WERI-Rb-1 (cell line): ENCODE data around the gene C6orf89.
A peak's percentile ranks its signal among the peaks of the same experiment; 100 is the strongest.

Experiments used
- DNase-seq: peaks from one replicate; pipeline ENCODE4 v3.0.0-alpha.2; 2020
- H3K27ac ChIP-seq: fragments of 250-450 bp; sonication (Bioruptor Pico); 2 replicates; pipeline ENCODE4 v1.5.1; 2020; ENCODE audit warnings: mild to moderate bottlenecking, moderate library complexity
- H3K27me3 ChIP-seq: fragments of 250-450 bp; sonication (Bioruptor Pico); 2 replicates; pipeline ENCODE4 v1.5.1; 2021; ENCODE audit warnings: mild to moderate bottlenecking, low read depth, moderate library complexity; ENCODE audit not compliant: insufficient read depth, severe bottlenecking
- H3K36me3 ChIP-seq: fragments of 250-450 bp; sonication (Bioruptor Pico); 2 replicates; pipeline ENCODE4 v1.5.1; 2020; ENCODE audit warnings: mild to moderate bottlenecking, moderate library complexity
- H3K4me3 ChIP-seq: 2 replicates; pipeline ENCODE4 v1.5.1; 2011; ENCODE audit warnings: low read depth, mild to moderate bottlenecking, control low read depth, low read length
- H3K9me3 ChIP-seq: fragments of 250-450 bp; sonication (Bioruptor Pico); 2 replicates; pipeline ENCODE4 v1.5.1; 2021; ENCODE audit warnings: mild to moderate bottlenecking, moderate library complexity; ENCODE audit not compliant: severe bottlenecking
- TF ChIP-seq, protein P1 (sequence below): IDR thresholded peaks from 2 replicates; pipeline ENCODE4 v1.5.1; 2011; ENCODE audit warnings: low read depth, mild to moderate bottlenecking, control low read depth, inconsistent platforms, low read length

C6orf89 gene

DNA sequence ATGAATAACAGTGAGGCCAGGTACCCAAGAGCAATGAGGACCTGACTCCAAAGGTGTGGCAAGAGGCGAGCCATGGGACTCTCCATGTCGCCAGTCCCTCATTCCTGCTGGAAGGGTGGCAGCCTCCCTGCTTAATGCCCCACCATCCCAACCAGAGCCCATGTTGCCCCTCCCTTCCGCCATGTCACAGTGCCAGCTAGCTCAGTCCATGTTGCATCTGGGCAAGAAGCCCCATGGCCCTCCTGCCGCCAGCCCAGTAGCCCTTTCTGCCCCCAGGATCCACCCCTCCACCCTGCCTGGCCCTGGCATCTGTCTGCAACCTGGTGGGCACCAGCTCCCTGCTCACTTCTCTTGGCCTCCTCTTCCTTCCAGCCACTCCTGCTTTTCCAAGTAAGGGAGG, 40.5 kb upstream of the C6orf89 start:
- TF ChIP-seq, protein P1, sequence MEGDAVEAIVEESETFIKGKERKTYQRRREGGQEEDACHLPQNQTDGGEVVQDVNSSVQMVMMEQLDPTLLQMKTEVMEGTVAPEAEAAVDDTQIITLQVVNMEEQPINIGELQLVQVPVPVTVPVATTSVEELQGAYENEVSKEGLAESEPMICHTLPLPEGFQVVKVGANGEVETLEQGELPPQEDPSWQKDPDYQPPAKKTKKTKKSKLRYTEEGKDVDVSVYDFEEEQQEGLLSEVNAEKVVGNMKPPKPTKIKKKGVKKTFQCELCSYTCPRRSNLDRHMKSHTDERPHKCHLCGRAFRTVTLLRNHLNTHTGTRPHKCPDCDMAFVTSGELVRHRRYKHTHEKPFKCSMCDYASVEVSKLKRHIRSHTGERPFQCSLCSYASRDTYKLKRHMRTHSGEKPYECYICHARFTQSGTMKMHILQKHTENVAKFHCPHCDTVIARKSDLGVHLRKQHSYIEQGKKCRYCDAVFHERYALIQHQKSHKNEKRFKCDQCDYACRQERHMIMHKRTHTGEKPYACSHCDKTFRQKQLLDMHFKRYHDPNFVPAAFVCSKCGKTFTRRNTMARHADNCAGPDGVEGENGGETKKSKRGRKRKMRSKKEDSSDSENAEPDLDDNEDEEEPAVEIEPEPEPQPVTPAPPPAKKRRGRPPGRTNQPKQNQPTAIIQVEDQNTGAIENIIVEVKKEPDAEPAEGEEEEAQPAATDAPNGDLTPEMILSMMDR, result no peak
- no peaks in the 10 kb centered on the region for H3K27me3 ChIP-seq
- H3K27ac ChIP-seq, result no peak overlapping the region
- H3K4me3 ChIP-seq, result no peak overlapping the region
- H3K9me3 ChIP-seq, result peaks cover 2% of the 10 kb centered on the region
- no peaks in the 10 kb centered on the region for H3K36me3 ChIP-seq
- DNase-seq, result no peak

DNA sequence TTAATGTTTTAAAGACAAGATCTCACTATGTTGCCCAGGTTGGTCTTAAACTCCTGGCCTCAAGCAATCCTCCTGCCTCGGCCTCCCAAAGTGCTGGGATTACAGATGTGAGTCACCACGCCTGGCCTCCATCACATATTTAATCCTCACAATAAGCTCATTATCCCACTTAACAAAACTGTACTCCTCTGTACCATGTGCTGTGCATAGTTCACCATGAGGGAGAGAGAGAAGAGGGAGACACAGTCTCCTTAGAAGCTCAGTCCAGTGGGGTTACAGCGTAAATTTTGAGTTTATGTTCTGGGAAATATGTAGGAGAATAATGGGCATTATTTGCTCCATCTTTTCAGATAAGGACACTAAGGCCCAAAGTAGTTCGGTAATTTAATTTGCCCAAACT, 38.6 kb upstream of the C6orf89 start:
- Histone ChIP-seq H3K27ac (peak overlapping the region; percentile 82), H3K27me3 (no peaks in the 10 kb centered on the region), H3K4me3 (no peak overlapping the region), H3K9me3 (peaks cover 2% of the 10 kb centered on the region), H3K36me3 (peaks cover 1% of the 10 kb centered on the region)
- peak; percentile 62 for DNase-seq
- TF ChIP-seq, protein P1, result no peak

DNA sequence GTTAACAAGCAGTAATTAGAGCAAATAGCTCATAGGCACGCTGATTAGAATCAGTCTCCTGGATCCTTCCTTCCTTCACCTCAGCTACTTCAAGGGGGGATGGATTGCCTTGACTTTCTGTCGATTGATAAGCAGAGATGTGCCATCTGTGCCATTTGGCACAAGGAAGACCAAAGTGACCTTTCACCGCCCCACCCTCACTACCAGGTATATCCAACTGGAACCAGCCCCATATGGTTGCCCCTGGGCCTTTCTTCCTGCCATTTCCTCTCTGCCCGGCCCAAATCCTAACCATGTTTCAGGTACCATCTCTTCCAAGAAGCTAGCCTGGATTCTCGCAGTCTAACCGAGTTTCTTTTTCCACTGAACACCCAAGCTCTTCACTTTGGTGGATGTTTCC, 37.8 kb upstream of the C6orf89 start:
- Histone ChIP-seq H3K27ac (peak overlapping the region; percentile 82), H3K36me3 (peaks cover 7% of the 10 kb centered on the region), H3K4me3 (no peak overlapping the region), H3K27me3 (no peaks in the 10 kb centered on the region), H3K9me3 (peaks cover 2% of the 10 kb centered on the region)
- TF ChIP-seq, protein P1, result no peak
- no peak for DNase-seq

DNA sequence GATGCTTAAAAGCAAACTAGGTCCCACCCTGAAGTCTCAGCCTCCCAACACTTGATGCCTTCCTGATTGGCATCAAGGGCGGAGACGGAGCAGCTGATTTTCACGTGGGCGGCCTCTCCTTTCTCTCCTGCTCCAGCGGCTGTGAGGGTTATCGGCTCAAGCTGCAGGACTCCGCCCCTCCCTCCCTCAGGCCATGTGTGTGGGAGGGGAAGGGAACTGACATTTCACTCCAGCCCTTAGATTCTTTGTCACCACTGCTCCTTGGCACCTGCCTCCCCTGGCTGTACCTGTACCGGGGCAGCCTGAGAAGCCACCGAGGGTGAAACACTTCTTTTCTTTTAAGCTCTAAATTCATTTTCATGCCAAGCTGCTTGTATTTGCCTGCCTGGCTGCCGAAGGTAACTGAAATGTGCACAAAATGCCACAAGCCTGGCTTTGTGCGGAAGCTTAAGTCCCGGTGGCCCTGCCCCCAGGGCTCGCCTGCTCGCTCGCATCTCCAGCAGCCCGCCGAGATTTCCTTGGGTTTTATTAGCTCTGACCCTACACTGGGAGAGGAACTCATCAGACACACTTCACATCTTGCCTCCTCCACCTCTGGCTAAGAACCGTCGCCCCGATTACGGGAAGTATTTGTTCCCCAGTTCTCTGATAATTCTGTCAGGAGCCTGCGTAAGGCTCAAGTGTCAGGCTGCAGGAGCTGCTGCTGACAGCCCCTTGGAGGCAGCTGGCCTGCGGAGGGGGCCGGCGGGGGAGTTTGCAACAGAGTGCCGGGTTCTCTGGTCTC, 36.9 kb upstream of the C6orf89 start:
- TF ChIP-seq, protein P1, result no peak
- Histone ChIP-seq H3K27ac (peak overlapping the region; percentile 82), H3K36me3 (peaks cover 14% of the 10 kb centered on the region), H3K27me3 (no peaks in the 10 kb centered on the region), H3K4me3 (peak overlapping the region; percentile 62), H3K9me3 (peaks cover 2% of the 10 kb centered on the region)
- peak; percentile 97 for DNase-seq

DNA sequence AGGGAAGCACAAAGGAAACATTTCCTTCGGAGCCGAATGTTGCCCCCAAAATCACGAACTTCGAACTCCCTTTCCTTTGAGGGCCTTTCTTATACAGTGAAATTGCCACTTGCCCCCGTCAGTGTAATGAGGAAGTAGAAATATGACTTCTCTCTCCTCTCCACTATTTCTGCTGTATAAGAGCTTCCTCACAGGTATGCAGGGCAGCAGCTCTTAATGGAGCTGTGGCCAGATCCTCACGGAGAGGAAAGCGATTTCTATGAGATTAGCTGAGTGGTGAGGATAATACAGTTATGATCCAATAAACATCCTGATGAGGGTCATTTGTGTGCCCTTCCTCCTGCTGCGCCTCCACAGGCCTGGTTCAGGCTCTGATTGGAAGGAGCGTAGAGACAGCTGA, 35.7 kb upstream of the C6orf89 start:
- Histone ChIP-seq H3K27ac (no peak overlapping the region), H3K9me3 (peaks cover 2% of the 10 kb centered on the region), H3K27me3 (no peaks in the 10 kb centered on the region), H3K4me3 (no peak overlapping the region), H3K36me3 (peaks cover 24% of the 10 kb centered on the region)
- TF ChIP-seq, protein P1, result no peak
- DNase-seq, result no peak
